Suppressor macrophage treated with lipopolysaccharide for 4 hours (primary cell): ENCODE measurements around the gene TBC1D3I.

ENCODE experiments used
- DNase-seq: peaks from one replicate; pipeline ENCODE4 v3.0.0-alpha.2; 2020

The TBC1D3I gene

GRCh38 chr17:36205637-36206485, 58.5 kb downstream of the TBC1D3I start:
- DNase-seq, result peak; percentile 39

- peak; percentile 9 for DNase-seq
Observed at GRCh38 chr17:36204724-36205500, 59.5 kb downstream of the TBC1D3I start.
